G401 (cell line): ENCODE results near the gene MRPS25. TPM values are rescaled to one million over a fixed set of nuclear protein-coding genes. Genes with fewer than 3 reads are reported as not detected.

Experiments used
- DNase-seq: peaks from one replicate; pipeline ENCODE4 v3.0.0-alpha.2; 2015; ENCODE audit warnings: low spot score
- in situ Hi-C: cut with HindIII; loops from 2 replicates; pipeline ENCODE4 v1.10.0; 2016; ENCODE audit warnings: low sequenced_read_pairs, mixed read lengths
- total RNA-seq: library from RNA; depleted of rRNA; stranded (reverse); fragments of >200 nt; shearing (Covaris generic); gene quantifications from 2 replicates; pipeline ENCODE4 v1.2.3, GENCODE V29; 2014

MRPS25 gene
- total RNA-seq, 1 experiment from 2014 or later, result 46.4 TPM

DNA sequence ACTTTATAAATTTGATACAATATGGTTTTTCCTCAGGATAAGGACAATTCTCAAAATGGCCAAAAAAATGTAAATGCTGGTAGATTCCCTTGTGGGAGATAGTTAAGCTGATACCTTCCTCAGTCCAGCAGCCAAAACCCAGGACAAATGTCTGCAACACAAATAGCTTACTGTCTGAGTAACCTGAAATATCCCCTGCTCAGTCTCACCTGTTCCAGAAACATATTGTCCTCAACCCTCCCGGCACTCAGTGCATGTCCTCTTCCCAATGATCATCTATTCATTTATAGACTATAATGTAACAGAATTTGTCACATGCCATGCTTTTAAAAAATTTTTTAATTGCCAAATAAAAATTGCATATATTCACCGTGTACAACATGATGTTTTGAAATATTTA is 21.6 kb upstream of the MRPS25 start:
- in situ Hi-C loops, result no loop called here
- no peak for DNase-seq

GRCh38 chr3:15086263-15086662 is 21.1 kb upstream of the MRPS25 start:
- in situ Hi-C loops, result no loop called here
- DNase-seq, result no peak

- in situ Hi-C loops, result no loop called here
- no peak for DNase-seq
Observed at GRCh38 chr3:15083252-15083651, 18.1 kb upstream of the MRPS25 start.

DNA sequence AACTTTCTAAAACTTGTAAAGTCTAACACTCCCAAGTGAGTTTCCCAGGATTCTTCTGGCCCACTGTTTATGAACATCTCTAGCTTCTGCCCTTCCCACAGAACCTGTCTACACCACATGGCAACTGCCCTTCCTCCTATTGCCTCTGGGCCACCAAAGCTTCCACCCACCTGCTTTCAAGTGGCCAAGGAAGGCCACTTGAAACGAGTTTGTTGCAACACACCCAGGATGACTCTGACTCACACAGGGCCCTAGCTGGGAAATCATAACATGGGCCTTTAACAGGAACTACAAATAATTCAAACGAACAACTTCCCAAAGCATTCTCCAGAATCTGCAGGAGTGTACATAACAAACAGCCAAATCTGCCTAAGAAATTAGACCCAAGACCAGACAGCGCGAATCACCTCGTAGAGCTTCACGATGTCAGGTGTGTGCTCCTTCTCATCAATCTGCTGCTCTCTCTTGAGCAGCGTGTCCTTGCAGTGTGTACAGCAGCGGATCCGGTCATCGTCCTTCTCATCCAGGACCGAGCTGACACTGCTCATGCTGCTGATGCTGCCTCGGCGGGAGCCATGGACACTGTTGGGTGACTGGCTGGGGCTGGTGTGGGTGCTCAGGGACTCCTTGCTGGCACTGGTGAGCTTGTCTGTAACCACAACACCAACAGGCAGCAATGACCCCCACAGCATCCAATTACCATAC is 17.0 kb upstream of the MRPS25 start:
- in situ Hi-C loops, result no loop called here
- no peak for DNase-seq

DNA sequence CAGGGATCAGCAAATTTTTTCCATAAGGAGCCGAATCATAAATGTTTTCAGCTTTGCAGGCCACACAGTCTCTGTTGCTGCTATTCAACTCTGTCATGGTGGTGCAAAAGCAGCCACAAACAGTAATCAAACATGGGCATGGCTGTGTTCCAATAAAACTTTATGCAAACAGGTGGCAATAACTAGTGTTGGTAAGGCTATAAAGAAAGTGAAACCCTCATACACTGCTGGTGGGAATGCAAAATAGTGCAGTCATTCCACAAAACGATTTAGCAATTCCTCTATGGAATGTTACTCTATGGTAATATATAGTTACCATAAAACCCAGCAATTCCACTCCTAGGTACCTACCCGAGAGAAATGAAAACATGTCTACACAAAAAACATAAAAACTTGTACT is 14.0 kb upstream of the MRPS25 start:
- DNase-seq, result no peak
- in situ Hi-C loops, result no loop called here

GRCh38 chr3:15074500-15074899 is 9.4 kb upstream of the MRPS25 start:
- no peak for DNase-seq
- in situ Hi-C loops, result no loop called here

DNA sequence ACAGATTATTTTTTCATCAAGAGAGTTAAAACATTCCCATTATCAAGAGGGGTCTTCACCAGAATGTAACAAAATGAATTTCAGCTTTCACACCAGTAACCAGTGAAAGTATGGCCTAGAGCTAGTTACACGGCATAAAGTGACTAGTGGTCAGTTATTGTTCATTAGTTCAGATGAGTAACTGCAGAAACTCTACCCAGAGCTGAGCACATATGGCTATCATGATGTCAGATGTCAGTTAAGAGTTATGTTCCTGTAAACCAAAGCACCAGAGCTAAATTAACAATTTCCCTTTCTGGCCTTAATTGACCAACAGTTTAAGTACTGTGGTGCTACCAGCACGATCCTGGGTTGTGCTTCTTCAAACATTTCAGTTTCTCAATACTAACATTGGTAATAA is 6.6 kb upstream of the MRPS25 start:
- in situ Hi-C loops, result no loop called here
- no peak for DNase-seq

DNA sequence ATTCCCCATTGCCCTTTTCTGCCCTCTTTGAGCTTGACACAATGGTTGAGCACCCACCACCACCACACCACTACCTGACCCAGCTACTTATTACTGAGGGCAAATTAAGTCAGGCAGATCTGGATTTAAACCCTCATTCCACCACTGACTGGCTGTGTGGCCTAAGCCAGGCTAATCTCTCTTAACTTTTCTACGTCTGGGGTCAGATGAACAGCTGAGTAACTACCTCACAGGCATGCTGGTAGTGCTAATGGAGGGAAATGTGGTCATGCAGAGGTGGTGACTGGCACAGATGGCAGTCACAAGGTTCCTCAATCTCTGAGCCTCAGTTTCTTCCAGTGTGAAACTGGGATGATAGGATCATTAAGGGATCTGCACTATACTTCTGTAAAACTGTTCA is 4.3 kb upstream of the MRPS25 start:
- no peak for DNase-seq
- in situ Hi-C loops, result no loop called here

DNA sequence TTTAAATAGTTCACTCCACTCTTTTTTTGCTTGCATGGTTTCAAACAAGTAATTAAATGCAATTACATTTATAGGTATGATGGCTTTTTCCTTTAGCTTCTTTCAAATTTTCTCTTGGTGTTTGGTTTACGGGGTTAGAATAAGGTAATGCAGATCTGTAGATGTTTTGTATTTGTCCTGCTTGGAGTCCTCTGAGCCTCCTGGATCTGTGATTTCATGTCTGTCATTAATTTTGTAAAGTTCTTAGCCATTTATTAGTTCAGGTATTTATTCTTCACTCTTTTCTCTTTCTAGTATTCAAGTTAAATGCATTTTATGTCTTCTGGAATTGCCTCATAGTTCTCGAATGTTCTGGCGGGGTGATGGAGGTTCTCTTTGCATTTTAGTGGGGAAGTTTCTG is 1.4 kb upstream of the MRPS25 start:
- no peak for DNase-seq
- in situ Hi-C loops, result no loop called here

- in situ Hi-C loops, result no loop called here
- DNase-seq, result no peak
Observed at GRCh38 chr3:15065550-15066007, 464 bp upstream of the MRPS25 start.

- DNase-seq, result peak; percentile 24
Observed at GRCh38 chr3:15064299-15064834, 748 bp downstream of the MRPS25 start.

DNA sequence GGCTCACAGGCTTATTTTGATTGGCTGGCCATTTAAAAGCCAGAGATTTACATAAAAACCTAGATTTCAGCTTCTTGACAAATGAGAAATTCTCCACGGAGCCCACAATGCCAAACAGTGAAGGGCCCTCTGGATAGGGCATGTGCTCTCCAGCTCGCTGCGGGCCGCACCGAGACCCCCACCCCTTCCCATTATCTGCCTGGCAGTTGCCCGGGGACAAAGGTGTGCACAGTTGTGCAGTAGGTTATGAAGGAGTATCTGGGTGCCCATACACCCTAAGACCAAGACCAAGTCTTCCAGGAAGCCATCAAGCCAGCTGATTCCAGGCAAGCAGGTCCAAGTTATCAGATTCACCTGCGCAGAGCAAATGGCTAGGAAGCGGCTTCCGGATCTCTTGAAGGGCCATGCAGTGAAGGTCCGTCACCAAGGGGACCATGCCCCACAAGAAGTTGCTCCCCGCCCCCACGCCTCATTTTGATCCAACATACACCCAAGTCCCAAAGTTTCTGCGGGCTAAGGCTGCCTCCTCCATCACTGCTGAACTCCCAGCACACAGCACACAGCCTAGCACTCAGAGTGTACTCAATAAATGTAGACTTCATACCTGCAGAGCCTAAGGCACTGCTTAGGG is 1.3 kb downstream of the MRPS25 start:
- in situ Hi-C loops, result no loop called here
- no peak for DNase-seq

More at GRCh38 chr3:15064299-15064834, 748 bp downstream of the MRPS25 start:
- in situ Hi-C loops, result no loop called here

- DNase-seq, result no peak
- in situ Hi-C loops, result no loop called here
Observed at GRCh38 chr3:15063238-15063637, 1.9 kb downstream of the MRPS25 start.

DNA sequence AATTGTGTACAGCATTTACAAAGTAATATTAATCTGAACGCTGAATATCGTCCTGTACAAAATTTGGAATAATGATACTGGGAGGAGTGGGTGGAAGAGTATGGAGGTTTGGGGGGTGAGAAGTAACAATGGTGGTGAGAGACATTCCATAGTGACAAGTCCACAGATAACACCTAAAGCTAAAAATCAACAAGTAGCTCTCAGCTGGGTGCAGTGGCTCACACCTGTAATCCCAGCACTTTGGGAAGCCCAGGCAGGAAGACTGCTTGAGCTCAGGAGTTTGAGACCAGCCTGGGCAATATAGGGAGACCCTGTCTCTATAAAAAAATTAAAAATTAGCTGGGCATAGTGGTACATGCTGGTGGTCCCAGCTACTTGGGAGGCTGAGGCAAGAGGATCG is 5.1 kb downstream of the MRPS25 start:
- DNase-seq, result no peak
- in situ Hi-C loops, result no loop called here

- in situ Hi-C loops, result no loop called here
- no peak for DNase-seq
Observed at GRCh38 chr3:15056676-15057404, 8.3 kb downstream of the MRPS25 start.

DNA sequence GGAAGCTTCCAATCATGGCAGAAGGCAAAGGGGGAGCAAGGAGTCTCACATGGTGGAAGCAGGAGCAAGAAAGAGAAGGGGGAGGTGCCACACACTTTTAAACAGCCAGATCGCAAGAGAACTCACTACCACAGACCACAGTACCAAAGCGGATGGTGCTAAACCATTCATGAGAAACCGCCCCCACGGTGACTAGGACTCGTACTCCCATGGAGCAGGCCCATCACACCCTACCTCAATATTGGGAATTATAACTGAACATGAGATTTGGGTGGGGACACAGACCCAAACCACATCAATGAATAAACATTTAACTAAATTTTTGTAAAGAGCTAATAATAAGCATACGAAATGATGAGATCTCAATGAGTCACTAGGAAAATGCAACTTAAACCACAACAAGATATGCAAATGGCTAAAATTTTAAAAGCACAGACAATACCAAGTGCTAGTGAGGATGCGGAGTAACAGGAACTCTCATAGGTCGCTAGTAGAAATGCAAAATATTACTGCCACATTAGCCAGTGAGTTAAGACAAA is 10.0 kb downstream of the MRPS25 start:
- no peak for DNase-seq

GRCh38 chr3:15053541-15053940 is 11.6 kb downstream of the MRPS25 start:
- in situ Hi-C loops, result no loop called here

More for the DNA sequence above, 10.0 kb downstream of the MRPS25 start:
- in situ Hi-C loops, result no loop called here

DNA sequence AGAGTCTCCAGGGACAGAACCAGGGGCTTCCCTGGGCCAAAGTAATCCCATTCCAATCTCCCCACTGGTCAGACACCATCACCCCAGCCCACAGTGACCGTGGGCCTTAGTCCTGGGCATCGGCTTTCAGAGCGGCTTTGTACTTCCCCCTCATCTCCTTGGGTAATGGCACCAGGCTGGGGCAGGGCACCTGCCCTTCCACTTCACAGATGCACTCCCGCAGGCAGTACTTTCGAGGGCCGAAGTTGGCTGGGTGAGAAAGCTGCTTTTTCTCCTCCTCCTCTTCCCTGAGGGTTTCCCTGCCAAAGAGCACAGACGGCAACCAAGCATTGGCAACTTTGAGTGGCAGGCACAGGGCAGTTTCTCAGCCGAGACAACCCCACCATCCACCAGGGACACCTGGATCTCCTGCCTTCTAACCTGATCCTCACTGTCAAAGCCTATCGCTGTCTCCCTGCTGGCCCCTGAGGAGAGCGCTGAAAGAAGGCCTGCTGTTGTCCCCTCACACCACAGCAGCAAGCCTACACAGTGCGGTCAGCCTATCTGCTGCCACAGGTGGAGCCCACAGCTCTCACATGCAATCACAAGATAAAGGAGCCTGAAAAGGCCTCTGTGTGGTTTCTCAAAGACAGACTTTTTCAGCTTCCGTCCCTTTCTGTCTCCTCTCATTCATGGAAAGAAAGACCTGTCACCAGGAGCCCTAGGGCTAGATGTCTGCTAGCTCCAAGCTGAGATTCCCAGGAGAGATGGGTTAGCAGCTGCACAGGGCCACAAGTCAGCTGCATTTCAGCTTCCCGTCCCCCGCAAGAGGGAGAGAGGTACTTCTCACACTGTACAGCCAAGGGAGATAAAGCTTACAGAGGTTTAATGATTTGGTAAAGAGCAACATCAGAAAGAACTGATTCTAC is 12.5 kb downstream of the MRPS25 start:
- in situ Hi-C loops, result no loop called here
- no peak for DNase-seq

More at GRCh38 chr3:15053541-15053940, 11.6 kb downstream of the MRPS25 start:
- no peak for DNase-seq

GRCh38 chr3:15051531-15051930 is 13.6 kb downstream of the MRPS25 start:
- in situ Hi-C loops, result no loop called here
- DNase-seq, result peak; percentile 40
